GM15510 (cell line): Measurements from ENCODE around the gene CDC25B.

ENCODE experiments used
- POLR2A ChIP-seq: IDR thresholded peaks from 3 replicates; pipeline ENCODE4 v1.6.1; 2011; ENCODE audit warnings: borderline replicate concordance; ENCODE audit not compliant: insufficient read length; ENCODE audit errors: extremely low read depth

CDC25B gene

DNA sequence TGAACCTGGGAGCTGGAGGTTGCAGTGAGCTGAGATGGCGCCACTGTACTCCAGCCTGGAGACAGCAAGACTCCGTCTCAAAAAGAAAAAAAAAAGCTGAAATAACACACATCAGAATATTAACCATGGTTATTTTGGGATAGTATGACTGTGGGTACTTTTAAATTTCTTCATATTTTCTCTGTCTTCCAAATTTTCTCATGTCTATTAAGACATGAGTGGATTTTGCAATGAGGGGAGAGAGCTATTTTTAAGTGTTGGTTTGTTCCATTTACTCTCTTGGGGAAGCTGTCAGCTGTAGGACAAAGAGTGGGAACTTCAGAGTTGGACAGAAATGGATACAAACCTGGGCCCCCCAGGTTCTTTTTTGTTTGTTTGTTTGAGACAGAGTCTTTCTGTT lies 38.8 kb upstream of the CDC25B start:
- TF ChIP-seq POLR2A: no peak

GRCh38 chr20:3758566-3758965 lies 37.5 kb upstream of the CDC25B start:
- TF ChIP-seq POLR2A: no peak

DNA sequence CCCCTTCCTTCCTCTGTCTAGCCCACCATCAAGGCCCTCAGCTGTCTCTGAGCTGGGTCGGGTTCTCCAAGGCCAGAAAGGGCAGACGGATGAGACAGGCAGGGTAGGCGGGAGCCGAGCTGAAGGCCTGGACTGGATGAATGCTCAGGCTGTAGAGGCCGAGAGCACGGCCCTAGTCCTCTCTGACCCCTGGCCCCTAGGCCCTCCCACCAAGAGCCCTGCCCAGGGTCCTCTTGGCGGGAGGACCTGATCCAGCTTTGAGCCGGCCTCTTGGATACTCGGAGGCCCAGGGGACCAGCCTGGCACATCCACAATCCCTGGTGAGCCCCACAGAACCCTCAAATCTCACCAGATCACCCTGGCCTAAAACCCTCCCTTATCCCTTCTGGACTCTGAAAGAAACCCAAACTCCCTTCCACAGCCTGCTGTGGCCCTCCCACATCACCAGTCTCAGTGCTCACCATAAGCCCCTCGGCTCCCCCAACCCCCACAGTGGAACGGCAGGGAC lies 36.7 kb upstream of the CDC25B start:
- TF ChIP-seq POLR2A: no peak

DNA sequence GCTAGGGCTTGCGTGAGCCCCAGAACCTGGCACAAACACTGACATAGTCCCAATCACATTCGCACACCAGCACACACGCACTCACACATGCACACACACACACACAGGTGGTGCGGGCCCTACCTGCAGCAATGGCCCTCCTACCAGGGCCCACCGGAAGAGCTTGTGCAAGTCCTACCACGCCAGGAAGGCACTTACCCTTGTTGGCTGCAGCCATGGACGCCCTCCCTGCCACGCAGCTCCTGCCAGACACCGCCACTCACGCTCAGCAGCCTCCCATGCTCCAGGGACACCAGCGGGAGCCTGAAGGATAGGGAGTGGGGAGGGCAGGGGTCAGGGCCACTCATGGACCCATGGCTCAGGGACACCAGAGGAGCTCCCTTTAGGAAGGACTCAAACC lies 36.2 kb upstream of the CDC25B start:
- TF ChIP-seq POLR2A: no peak

GRCh38 chr20:3760655-3761348 lies 35.3 kb upstream of the CDC25B start:
- no peak for TF ChIP-seq POLR2A

GRCh38 chr20:3763671-3764601 lies 32.2 kb upstream of the CDC25B start:
- no peak for TF ChIP-seq POLR2A

DNA sequence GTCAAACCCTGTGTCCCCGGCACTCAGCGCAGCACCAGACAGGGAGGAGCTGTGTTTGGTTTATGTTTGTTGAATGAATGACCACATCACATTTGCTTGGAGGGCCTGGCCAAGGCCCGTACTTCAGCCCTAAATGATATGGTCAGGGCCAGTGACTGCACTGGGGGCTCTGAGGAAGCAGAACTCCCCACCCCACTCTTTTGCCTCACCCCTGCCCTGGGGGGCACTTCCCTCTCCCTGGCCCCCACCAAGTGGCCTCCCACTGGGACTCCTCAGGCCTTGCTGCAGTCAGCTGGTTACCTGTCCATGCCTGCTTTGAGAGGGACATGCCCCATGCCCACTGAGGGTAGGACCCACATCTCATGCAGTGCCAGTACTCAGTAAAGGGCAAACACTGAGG lies 31.5 kb upstream of the CDC25B start:
- TF ChIP-seq POLR2A: no peak

DNA sequence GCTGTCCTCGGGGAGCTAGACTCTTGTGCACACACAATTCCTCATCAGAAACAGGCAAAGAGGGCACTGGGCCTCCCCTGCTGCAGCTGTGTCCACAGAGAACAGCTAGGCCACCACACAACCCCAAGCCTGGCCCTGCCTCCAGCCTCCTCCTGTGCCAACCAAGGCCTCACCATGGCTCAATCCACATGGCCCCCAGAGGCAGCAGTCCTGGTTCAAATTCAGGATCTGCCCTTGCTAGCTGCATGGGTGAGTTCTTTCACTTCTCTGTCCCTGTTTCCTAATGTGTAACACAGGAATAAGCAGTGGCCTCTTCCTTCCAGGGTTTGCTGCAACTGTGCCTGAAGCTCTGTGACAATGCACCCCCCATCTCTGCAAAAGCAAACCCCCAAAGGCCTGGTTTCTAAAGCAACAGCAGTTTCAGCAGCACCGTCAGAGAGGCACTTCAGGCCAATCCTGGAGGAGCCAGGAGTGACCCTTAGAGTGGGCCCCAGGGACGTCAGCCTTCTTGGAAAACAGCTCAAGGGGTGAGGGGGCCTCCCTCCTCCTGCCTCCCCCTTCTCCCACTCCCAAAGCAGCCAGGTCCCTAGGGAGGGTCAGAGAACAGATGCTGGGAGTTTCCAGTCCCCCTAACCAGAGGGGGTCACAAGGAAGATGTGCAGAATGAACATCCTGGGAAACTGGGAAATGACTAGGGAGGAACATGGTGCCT lies 30.8 kb upstream of the CDC25B start:
- TF ChIP-seq POLR2A: no peak

- TF ChIP-seq POLR2A: no peak
Observed at GRCh38 chr20:3766422-3767109, 29.5 kb upstream of the CDC25B start.

- TF ChIP-seq POLR2A: no peak
Observed at GRCh38 chr20:3767110-3767426, 29.0 kb upstream of the CDC25B start.

DNA sequence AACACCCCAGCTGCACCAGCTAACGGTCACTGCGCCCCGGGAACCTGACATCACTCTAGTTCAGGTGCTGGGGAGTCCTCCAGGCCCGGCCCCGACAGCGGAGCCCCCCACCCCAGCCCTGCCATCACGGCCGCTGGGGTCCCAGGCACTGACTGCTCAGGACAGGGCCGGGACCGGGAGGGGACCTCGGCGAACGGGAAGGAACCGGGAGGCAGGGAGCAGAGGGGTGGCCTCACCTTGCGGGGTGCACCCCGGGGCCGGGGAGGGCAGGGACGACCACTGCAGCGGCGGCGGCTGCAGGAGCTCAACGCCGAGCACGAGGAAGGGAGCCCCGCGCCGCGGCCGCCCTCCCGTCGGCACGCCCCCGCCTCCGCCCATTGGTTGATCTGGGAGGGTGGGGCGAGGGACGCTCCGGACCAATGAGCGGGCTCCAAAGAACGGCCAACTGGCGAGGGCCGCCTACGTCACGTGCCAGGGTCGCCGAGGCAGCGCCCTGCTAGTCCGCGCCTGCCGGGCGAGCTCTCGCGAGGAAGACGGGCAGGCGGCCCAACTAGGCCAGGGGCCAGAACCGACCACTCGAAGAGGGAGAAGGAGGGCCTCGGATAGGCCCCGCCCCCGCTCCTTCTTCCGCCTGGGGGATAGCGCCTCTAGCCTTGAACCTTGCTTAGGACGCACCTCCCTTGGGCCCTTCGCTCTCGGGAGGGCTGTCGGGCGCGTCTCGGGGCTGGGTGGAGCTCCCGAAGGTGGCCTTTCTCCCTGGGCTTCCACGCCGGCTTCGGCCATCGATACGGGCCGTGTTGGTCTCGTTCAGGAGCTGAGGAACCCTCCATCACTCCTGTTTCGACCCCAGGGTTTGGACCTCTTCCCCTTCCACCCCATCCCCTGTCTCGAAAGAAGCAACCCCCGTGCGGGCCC lies 28.4 kb upstream of the CDC25B start, which contains the start of gene ADISSP:
Gene ADISSP, minus strand, starts transcription at position 327 of the 915 bp plus-strand sequence. CDS start 7,653 bp downstream, outside the sequence.
- peak; percentile 69 for TF ChIP-seq POLR2A

DNA sequence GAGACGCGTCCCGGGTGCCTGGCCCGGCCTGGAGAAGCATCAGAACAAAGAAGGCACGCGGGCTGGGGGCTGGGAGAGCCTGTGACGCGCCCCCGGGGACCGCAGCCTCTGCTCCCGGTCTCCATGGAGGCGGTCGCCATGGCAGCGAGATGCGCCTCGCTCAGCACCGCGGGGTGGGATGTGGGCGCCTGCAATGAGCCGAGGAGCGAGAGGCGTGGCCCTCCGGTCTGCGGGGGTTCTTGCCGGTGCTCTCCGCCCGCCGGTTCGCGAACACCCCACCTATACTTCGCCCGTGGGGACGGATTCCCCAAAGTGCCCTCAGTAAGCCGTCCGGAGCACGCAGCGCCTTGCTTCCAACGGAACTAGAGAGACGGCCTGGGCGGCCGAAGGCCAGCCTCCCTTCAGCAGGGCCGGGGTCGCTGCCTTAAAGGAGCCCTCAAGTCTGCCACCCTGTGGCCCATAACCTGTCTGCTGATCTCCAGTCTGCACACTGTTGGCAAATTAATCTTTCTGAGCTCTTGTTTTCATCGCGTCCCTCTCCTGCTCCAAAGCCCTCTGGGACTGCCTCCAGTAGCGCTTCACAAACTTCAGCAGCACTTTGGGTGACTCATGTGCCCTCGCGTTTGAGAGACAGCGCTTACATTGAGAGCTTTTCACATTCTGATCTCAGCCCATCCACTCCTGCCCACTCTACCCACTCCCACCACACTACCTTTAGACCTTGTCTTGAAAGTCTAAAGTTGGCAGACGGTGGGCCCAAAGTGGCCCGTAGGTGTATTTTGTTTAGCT lies 27.6 kb upstream of the CDC25B start:
- TF ChIP-seq POLR2A: no peak
